GM18870 (cell line): Measurements from ENCODE around the gene GRIK4.

Experiments
- ATAC-seq: cut with Tn5 transposase; IDR thresholded peaks from one replicate; pipeline ENCODE4 v1.9.1; 2021; ENCODE audit warnings: moderate library complexity; ENCODE audit not compliant: unreplicated experiment

GRIK4 gene

GRCh38 chr11:120523196-120523595, 11.6 kb downstream of the GRIK4 start:
- ATAC-seq = no peak

- ATAC-seq = no peak
Observed at GRCh38 chr11:120524536-120525085, 13.1 kb downstream of the GRIK4 start.

DNA sequence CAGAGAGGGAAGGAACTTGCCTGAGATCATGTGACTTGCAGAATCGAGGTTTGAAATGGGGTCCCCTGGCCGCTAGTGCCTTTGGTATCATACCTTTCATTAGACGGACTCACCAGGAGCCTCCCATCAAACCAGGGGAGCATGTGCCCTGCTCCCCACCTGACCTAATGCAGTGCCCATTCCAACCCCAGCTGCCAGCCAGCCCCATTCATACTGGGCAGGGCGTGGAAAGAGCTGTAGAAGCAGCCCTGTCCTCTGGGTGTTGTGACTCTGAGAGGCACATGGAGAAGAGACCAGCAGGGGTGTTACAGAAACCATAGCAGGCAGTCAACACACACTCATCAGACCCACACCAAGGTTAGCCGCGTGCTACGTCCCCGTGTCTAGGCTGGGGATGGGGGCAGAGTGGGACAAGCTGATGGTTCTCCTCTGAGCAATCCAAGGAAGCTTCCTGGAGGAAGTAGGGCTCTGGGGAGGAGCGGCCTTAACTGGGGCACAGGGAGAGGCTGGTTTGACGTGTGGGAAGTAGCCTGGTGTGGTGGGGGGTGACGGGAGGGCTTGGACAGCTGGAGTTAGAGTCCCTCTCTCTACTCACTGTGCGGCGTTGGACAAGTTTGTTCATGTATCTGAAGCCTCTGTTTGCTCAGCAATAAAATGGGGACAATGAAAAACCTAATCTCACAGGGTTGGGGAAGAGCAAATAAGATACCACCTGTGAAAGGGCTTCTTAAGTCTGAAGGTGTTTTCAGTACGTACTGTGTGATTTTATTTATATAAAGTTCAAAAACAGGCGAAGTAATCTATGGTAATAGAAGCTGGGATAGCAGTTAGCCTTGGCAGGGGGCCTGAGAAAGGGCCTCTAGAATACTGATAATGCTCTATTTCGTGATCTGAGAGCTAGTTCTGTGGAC, 14.0 kb downstream of the GRIK4 start:
- no peak for ATAC-seq

DNA sequence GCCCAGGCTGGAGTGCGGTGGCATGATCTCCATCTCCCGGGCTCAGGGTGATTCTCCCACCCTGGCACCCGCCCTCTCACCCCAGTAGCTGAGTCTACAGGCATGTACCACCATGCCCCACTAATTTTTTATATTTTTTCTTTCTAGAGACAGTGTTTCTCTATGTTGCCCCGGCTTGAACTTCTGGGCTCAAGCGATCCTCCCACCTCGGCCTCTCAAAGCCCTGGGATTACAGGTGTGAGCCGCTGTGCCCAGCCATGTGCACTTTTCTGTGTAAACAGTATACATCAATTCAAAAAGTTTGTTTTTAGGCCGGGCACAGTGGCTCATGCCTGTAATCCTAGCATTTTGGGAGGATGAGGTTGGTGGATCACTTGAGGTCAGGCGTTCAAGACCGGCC, 14.7 kb downstream of the GRIK4 start:
- no peak for ATAC-seq

- ATAC-seq = no peak
Observed at GRCh38 chr11:120527111-120527761, 15.7 kb downstream of the GRIK4 start.

DNA sequence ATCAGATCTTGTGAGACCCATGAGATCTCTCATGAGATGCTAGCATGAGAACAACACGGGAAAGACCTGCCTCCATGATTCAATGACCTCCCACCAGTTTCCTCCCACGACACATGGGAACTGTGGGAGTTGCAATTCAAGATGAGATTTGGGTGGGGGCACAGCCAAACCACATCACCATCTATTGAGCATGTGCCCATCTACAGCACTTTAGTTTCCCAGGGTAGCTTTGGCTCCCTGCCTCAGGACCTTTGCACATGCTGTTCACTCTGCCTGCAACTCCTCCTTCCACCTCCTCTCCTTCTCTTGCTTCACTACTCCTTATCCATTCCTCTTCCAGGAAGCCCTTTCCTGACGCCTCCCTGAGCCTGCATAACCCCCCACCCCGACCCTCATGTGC, 17.2 kb downstream of the GRIK4 start:
- no peak for ATAC-seq

DNA sequence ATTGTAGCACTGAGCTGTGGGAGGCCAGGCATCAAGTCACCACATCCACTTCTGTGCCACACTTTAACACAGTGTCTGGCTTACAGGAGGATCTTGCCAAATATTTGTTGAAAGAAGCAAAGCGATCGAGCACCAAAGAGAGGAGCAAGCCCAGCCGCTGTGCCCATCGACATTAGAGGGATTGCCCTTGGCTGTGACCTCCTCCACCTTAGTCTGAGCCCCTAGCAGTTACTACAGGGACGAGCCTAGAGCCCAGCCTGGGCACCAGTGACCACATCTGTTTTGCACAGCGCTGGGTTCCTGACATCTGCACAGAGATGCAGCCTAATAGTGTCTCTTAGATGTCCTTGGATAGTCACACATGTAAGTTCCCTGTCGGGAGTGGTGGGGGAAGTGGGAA, 17.7 kb downstream of the GRIK4 start:
- ATAC-seq = no peak

GRCh38 chr11:120529911-120530310, 18.4 kb downstream of the GRIK4 start:
- ATAC-seq = no peak

GRCh38 chr11:120532082-120532831, 20.7 kb downstream of the GRIK4 start:
- no peak for ATAC-seq

- no peak for ATAC-seq
Observed at GRCh38 chr11:120532832-120533196, 21.3 kb downstream of the GRIK4 start.

DNA sequence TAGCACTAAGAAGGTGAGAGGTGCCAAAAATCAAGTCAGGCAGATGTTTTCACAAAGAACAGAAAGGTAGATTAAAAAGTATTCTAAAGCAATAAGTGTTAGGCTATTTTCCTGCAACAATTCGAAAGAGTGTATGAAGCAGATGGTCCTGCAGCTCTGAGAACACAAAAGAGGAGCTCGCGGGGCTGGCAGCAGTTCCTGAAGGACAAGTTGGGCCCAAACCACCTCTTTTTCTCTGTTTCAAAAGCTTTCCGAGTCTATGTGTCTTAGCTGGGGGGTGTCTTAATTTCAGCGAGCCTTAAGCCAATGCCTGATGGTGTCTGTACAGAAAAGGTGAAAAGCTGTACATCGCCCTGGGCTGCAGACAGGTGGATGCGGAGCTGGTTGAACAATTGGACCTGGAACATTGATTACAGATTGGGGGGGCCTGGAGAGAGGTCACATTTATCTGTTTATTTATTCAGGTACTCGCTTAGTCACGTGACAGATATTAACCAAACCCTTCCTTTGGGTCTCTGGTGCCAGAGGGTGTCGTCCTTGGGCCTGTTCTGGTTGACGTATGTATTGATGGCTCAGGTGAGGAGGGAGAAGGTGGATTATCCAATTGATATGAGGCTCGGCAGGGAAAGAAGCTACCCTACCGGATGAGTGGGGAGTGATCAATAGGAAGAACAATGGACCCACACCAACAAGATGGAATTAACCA, 24.7 kb downstream of the GRIK4 start:
- no peak for ATAC-seq

DNA sequence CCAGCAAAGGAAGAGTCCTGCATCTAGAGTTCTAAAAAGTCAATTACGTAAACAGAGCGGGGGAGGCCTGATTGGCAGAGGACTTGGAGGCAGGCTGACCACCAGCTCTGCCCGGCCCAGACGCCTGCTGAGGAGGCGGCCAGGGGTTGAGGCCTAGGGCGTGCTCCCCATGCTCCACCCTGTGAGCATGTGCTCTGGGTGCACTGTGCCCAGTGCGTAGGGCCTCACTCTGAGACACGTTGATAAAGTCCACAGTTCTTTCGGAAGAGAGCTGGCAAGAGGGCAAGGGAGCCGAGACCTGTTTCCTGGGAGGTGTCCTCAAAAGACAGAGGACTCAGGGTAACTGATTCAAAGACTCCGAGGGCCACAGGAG, 25.2 kb downstream of the GRIK4 start:
- ATAC-seq = no peak

- no peak for ATAC-seq
Observed at GRCh38 chr11:120537996-120538395, 26.4 kb downstream of the GRIK4 start.

- no peak for ATAC-seq
Observed at GRCh38 chr11:120538707-120539106, 27.2 kb downstream of the GRIK4 start.

DNA sequence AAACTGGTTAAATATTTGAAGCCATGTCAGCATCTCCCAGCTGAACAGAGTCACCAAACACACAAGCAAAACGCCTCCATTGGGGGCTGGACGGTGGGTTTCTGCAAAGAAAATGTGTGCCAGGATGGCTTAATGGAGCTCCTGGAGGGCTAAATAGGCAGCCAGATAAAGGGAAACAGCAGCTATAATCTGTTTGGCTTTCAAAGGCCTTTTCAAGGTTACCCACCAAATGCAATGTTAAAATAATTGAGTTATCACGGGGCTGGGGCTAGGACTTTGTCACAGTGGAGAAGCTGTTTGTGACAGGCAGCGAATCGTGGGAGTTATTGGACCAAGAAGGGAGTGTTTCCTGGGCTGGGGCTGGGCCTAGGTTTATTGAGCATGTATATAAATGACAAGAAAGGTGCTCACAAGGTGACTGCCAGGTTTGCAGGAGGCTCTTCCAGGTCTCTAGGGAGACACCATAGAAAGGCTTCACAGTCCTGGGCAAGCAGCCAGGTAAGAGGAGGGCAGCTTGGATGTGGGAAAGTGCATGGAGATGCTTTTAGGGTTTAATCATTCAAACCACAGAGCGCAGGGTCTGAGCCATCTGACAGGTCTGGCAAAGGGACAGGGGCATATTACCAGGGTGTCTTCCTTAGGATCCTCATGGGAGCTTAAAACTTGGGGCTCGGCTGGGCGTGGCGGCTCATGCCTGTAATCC, 28.3 kb downstream of the GRIK4 start:
- ATAC-seq = no peak

GRCh38 chr11:120540744-120541465, 29.4 kb downstream of the GRIK4 start:
- no peak for ATAC-seq

GRCh38 chr11:120543521-120544215, 32.1 kb downstream of the GRIK4 start:
- no peak for ATAC-seq

- ATAC-seq = no peak
Observed at GRCh38 chr11:120545813-120546212, 34.3 kb downstream of the GRIK4 start.
